ENCODE data around the gene FUT8. TPM values are rescaled to one million over a fixed set of nuclear protein-coding genes. Genes with fewer than 3 reads are reported as not detected.
A peak's percentile ranks its signal among the peaks of the same experiment; 100 is the strongest.

Gene FUT8
- total RNA-seq, 4 donors from 2014 or later: 7.9 to 27.5 (median 12.8) TPM

DNA sequence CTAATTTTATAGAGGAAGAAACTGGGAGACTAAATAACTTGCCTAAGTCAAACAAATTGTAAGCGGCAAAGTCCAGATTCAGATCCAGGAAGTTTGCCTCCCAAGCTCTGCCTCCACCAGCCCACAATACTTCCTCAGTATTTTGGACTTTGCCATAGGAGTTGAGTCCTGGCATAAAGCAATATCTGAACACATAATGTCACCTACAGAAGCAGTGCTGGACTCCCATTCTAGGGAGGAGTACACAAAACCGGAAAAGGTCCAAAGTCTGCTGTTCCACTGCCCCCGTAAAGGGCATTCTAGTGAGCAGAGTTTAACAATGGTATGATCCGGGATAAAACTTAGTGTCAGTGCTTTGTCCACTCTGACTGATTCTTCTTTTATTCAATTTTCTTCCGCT is 340.5 kb downstream of the FUT8 start:
- WGBS, 2 donors (ENCODE audit: low coverage in 1 of 2): 60 to 70% methylated on average over 3 to 5 of the region's 5 CpGs
- Histone ChIP-seq H3K9me3 (no peaks in the 10 kb centered on the region), H3K27ac (peak overlapping the region; percentile 65 to 77 (median 74)), H3K4me3 (no peak overlapping the region), H3K36me3 (no peaks in the 10 kb centered on the region), H3K27me3 (no peaks in the 10 kb centered on the region), H3K4me1 (peaks cover 0 to 36% (median 25%) of the 10 kb centered on the region in 4 donors)
- in situ Hi-C loops (cut with MboI; ENCODE audit: low pct_ligation_motif_present in 1 of 4, low pct_unique_long_range_greater_than_20kb in 1 of 4, low sequenced_read_pairs in 3 of 4) (no loop called here), intact Hi-C loops (cut with DNase I; ENCODE audit: low total_unique reads) (no loop called here)
- peak; percentile 67 for DNase-seq
- TF ChIP-seq CTCF (IDR thresholded peaks at IDR 0.05): no peak
- TF ChIP-seq POLR2AphosphoS5 (IDR thresholded peaks at IDR 0.05): peak in 2 of 3 donors; percentile 42 to 57

DNA sequence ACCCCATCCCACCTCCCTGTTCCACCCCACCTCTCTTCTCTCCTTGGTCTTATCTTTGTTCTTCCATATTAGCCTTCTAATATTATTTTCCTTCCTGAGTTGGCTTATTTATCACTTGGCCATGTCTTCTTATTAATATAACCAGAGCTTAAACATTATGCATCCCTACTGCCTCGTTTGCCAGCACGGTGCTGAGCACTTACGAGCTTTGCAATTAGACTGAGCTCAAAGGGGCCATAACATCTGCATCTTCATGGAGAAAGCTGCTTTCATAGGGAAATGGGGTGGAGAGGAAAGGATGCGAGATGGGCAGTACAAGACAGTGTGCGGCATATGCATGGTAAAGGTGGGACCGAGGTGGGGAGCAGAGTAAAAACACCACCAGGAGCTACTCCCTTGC is 342.8 kb downstream of the FUT8 start:
- 81 to 89% methylated on average over 6 of the region's 6 CpGs for WGBS, 2 donors (ENCODE audit: low coverage in 1 of 2)
- H3K4me1 ChIP-seq: peaks cover 0 to 33% (median 24%) of the 10 kb centered on the region in 4 donors
- intact Hi-C loops (cut with DNase I; ENCODE audit: low total_unique reads) (no loop called here), in situ Hi-C loops (cut with MboI; ENCODE audit: low pct_ligation_motif_present in 1 of 4, low pct_unique_long_range_greater_than_20kb in 1 of 4, low sequenced_read_pairs in 3 of 4) (no loop called here)
- no peaks in the 10 kb centered on the region for H3K27me3 ChIP-seq
- no peaks in the 10 kb centered on the region for H3K9me3 ChIP-seq
- H3K27ac ChIP-seq: no peak overlapping the region
- TF ChIP-seq POLR2A (IDR thresholded peaks at IDR 0.05): no peak
- TF ChIP-seq CTCF (IDR thresholded peaks at IDR 0.05): no peak
- no peak for TF ChIP-seq EP300 (IDR thresholded peaks at IDR 0.05; ENCODE audit: low read depth)
- TF ChIP-seq POLR2AphosphoS5 (IDR thresholded peaks at IDR 0.05): no peak
- DNase-seq: no peak
- no peaks in the 10 kb centered on the region for H3K36me3 ChIP-seq
- H3K4me3 ChIP-seq: no peak overlapping the region

- Histone ChIP-seq H3K27ac (no peak overlapping the region), H3K9me3 (no peaks in the 10 kb centered on the region), H3K36me3 (no peaks in the 10 kb centered on the region), H3K4me3 (no peak overlapping the region), H3K27me3 (no peaks in the 10 kb centered on the region), H3K4me1 (peaks cover 0 to 18% (median 12%) of the 10 kb centered on the region in 4 donors)
- WGBS, 2 donors (ENCODE audit: low coverage in 1 of 2): 82 to 94% methylated on average over 3 of the region's 3 CpGs
- TF ChIP-seq CTCF (IDR thresholded peaks at IDR 0.05): no peak
- TF ChIP-seq POLR2AphosphoS5 (IDR thresholded peaks at IDR 0.05): no peak
- TF ChIP-seq POLR2A (IDR thresholded peaks at IDR 0.05): no peak
- TF ChIP-seq EP300 (IDR thresholded peaks at IDR 0.05; ENCODE audit: low read depth): no peak
- intact Hi-C loops (cut with DNase I; ENCODE audit: low total_unique reads) (no loop called here), in situ Hi-C loops (cut with MboI; ENCODE audit: low pct_ligation_motif_present in 1 of 4, low pct_unique_long_range_greater_than_20kb in 1 of 4, low sequenced_read_pairs in 3 of 4) (no loop called here)
- DNase-seq: no peak
These were observed 344.4 kb downstream of the FUT8 start for GRCh38 chr14:65756880-65757279.

GRCh38 chr14:65769151-65769550 is 356.6 kb downstream of the FUT8 start:
- 92 to 94% methylated on average over 2 of the region's 2 CpGs for WGBS, 2 donors (ENCODE audit: low coverage in 1 of 2)
- DNase-seq: no peak
- H3K36me3 ChIP-seq: no peaks in the 10 kb centered on the region
- H3K27ac ChIP-seq: no peak overlapping the region
- no peak for TF ChIP-seq POLR2A (IDR thresholded peaks at IDR 0.05)
- no peak for TF ChIP-seq CTCF (IDR thresholded peaks at IDR 0.05)
- TF ChIP-seq POLR2AphosphoS5 (IDR thresholded peaks at IDR 0.05): no peak
- no peak for TF ChIP-seq EP300 (IDR thresholded peaks at IDR 0.05; ENCODE audit: low read depth)
- peaks cover 0 to 30% (median 19%) of the 10 kb centered on the region in 4 donors for H3K4me1 ChIP-seq
- H3K9me3 ChIP-seq: no peaks in the 10 kb centered on the region
- no peaks in the 10 kb centered on the region for H3K27me3 ChIP-seq
- H3K4me3 ChIP-seq: no peak overlapping the region
- in situ Hi-C loops (cut with MboI; ENCODE audit: low pct_ligation_motif_present in 1 of 4, low pct_unique_long_range_greater_than_20kb in 1 of 4, low sequenced_read_pairs in 3 of 4): no loop called here
- intact Hi-C loops (cut with DNase I; ENCODE audit: low total_unique reads): no loop called here
